ENCODE results near the gene NPEPL1. TPM values are rescaled to one million over a fixed set of nuclear protein-coding genes. Genes with fewer than 3 reads are reported as not detected.

The NPEPL1 gene
- total RNA-seq, 1 donor from 2014 or later, result 37.6 TPM

GRCh38 chr20:58650776-58651558 is 41.6 kb upstream of the NPEPL1 start, which contains the start of gene STX16:
Gene STX16, plus strand, starts transcription at chr20:58651283. Its CDS starts 724 bp downstream, at chr20:58652007.
- H3K36me3 Mint-ChIP-seq (ENCODE audit: low read depth, unreplicated experiment), result no peaks in the 10 kb centered on the region
- H3K4me3 Mint-ChIP-seq (ENCODE audit: unreplicated experiment), result peak within 1 kb of the TSS; percentile 100
- peaks cover 6% of the 10 kb centered on the region for H3K27me3 Mint-ChIP-seq (ENCODE audit: unreplicated experiment)

DNA sequence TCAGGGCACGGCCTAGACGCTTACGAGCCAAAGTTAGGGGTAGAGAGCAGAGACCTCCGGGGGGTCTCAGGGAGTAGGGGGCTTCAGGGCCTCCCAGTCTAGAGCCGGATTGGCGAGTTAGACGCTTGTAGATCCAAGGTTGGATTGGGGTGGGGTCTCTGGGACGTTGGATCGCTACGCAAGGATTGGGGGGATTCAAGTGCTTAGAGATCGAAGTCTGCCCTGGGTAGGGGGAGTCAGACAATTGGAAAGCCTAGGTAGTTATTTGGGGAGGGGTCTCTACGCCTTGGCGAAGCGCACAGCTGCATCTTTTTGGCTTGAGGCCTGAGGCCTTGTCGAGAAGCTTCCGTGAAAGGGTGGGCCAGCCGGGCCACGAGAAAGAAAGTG is 41.0 kb upstream of the NPEPL1 start:
- Mint-ChIP-seq H3K27ac (ENCODE audit: unreplicated experiment) (peak overlapping the region; percentile 97), H3K9me3 (ENCODE audit: unreplicated experiment) (no peaks in the 10 kb centered on the region), H3K4me1 (ENCODE audit: unreplicated experiment) (peaks cover 23% of the 10 kb centered on the region), H3K36me3 (ENCODE audit: low read depth, unreplicated experiment) (no peaks in the 10 kb centered on the region), H3K27me3 (ENCODE audit: unreplicated experiment) (peaks cover 6% of the 10 kb centered on the region), H3K4me3 (ENCODE audit: unreplicated experiment) (peak overlapping the region; percentile 100)
- TF ChIP-seq, protein P1, sequence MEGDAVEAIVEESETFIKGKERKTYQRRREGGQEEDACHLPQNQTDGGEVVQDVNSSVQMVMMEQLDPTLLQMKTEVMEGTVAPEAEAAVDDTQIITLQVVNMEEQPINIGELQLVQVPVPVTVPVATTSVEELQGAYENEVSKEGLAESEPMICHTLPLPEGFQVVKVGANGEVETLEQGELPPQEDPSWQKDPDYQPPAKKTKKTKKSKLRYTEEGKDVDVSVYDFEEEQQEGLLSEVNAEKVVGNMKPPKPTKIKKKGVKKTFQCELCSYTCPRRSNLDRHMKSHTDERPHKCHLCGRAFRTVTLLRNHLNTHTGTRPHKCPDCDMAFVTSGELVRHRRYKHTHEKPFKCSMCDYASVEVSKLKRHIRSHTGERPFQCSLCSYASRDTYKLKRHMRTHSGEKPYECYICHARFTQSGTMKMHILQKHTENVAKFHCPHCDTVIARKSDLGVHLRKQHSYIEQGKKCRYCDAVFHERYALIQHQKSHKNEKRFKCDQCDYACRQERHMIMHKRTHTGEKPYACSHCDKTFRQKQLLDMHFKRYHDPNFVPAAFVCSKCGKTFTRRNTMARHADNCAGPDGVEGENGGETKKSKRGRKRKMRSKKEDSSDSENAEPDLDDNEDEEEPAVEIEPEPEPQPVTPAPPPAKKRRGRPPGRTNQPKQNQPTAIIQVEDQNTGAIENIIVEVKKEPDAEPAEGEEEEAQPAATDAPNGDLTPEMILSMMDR (IDR thresholded peaks at IDR 0.05; ENCODE audit: unreplicated experiment), result no peak
- no peak for DNase-seq (ENCODE audit: low spot score)

More at GRCh38 chr20:58650776-58651558, 41.6 kb upstream of the NPEPL1 start, which contains the start of gene STX16:
- DNase-seq (ENCODE audit: low spot score), result peak; percentile 89
- peak within 1 kb of the TSS; percentile 97 for H3K27ac Mint-ChIP-seq (ENCODE audit: unreplicated experiment)
- H3K4me1 Mint-ChIP-seq (ENCODE audit: unreplicated experiment), result peaks cover 17% of the 10 kb centered on the region
- no peaks in the 10 kb centered on the region for H3K9me3 Mint-ChIP-seq (ENCODE audit: unreplicated experiment)
- TF ChIP-seq, protein P1 (IDR thresholded peaks at IDR 0.05; ENCODE audit: unreplicated experiment), result peak; percentile 53

DNA sequence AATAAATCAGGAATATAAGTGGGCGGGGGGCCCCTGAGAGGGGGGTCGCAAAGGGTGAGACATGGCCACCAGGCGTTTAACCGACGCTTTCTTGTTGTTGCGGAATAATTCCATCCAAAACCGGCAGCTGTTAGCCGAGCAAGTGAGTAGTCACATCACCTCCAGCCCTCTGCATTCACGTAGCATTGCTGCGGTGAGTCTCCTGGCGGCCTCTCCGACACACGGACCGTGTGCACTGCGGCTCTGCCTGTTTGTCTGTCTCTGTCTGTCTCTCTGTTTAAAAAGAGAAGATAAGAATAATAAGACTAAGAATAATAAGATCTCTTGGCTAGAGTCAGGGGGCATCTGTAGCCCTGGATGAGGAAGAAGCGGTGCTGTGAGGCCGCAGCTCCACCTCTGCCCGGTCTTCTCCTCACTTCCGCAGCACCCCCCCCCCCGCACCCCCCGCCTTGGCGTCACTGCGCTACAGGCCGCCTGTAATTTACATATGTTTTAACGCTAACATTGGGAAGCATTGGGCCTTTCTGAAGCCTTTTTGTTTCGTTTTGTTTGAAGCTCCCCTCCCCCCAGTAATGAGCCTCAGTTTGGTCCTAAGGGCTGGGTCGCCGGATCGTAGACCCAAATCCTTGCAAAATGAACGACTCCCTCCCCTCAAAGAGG is 40.5 kb upstream of the NPEPL1 start:
- H3K27ac Mint-ChIP-seq (ENCODE audit: unreplicated experiment), result peak overlapping the region; percentile 97
- H3K36me3 Mint-ChIP-seq (ENCODE audit: low read depth, unreplicated experiment), result no peaks in the 10 kb centered on the region
- peak; percentile 19 for DNase-seq (ENCODE audit: low spot score)
- peaks cover 6% of the 10 kb centered on the region for H3K27me3 Mint-ChIP-seq (ENCODE audit: unreplicated experiment)
- H3K9me3 Mint-ChIP-seq (ENCODE audit: unreplicated experiment), result no peaks in the 10 kb centered on the region
- H3K4me1 Mint-ChIP-seq (ENCODE audit: unreplicated experiment), result peaks cover 27% of the 10 kb centered on the region
- TF ChIP-seq, protein P1 (IDR thresholded peaks at IDR 0.05; ENCODE audit: unreplicated experiment), result no peak
- peak overlapping the region; percentile 100 for H3K4me3 Mint-ChIP-seq (ENCODE audit: unreplicated experiment)

DNA sequence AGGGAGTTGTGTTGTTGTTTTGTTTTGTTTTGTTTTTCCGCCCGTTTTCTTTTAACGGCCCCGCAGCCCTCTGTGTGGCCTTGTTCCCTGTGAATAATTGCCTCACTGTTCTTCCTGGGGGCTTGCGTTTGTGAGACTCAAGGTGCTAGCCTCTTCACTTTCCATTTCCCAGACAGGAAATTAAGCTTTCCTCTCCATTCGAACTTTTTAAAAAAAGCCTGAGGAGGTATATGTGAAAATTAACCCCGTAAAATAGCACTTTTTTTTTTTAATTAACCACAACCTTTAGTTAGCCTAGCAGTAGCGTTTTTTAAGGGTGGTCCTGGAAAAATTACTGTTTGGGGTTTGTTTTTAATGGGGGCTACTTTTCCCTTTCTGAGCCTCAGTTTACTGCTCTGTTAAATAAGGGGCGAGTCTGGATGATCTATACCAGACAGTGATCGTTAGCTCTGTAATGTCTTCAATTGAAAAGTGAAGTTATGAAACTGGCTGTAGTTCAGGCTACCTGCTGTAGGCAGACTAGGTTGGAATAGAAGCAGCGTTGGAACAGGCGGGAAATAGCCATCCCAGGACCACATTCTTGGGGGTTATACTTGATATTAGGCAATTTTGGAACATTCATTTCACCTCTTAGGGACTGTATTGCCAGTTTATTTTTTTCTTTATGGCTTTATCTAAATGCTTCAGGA is 39.9 kb upstream of the NPEPL1 start:
- Mint-ChIP-seq H3K4me1 (ENCODE audit: unreplicated experiment) (peaks cover 33% of the 10 kb centered on the region), H3K4me3 (ENCODE audit: unreplicated experiment) (peak overlapping the region; percentile 100), H3K27ac (ENCODE audit: unreplicated experiment) (peak overlapping the region; percentile 97), H3K9me3 (ENCODE audit: unreplicated experiment) (no peaks in the 10 kb centered on the region), H3K36me3 (ENCODE audit: low read depth, unreplicated experiment) (no peaks in the 10 kb centered on the region), H3K27me3 (ENCODE audit: unreplicated experiment) (peaks cover 6% of the 10 kb centered on the region)
- TF ChIP-seq, protein P1 (IDR thresholded peaks at IDR 0.05; ENCODE audit: unreplicated experiment), result no peak
- DNase-seq (ENCODE audit: low spot score), result no peak

All from endothelial cell (in vitro differentiated cells).